GM12873 (cell line): Measurements from ENCODE around the gene SMARCE1.

Experiments used
- CTCF ChIP-seq: IDR thresholded peaks from 2 replicates; pipeline ENCODE4 v1.5.1; 2012; ENCODE audit warnings: low read depth, mild to moderate bottlenecking, moderate library complexity, low read length, control low read depth; ENCODE audit not compliant: insufficient read depth; ENCODE audit errors: missing control alignments

Gene SMARCE1

GRCh38 chr17:40608061-40608581 lies 39.5 kb downstream of the SMARCE1 start:
- no peak for TF ChIP-seq CTCF

GRCh38 chr17:40607641-40608040 lies 40.0 kb downstream of the SMARCE1 start:
- TF ChIP-seq CTCF = no peak

- no peak for TF ChIP-seq CTCF
Measured at GRCh38 chr17:40606548-40607353, 40.9 kb downstream of the SMARCE1 start.

- no peak for TF ChIP-seq CTCF
Measured at GRCh38 chr17:40605306-40605705, 42.3 kb downstream of the SMARCE1 start.

GRCh38 chr17:40604327-40605080 lies 43.1 kb downstream of the SMARCE1 start:
- no peak for TF ChIP-seq CTCF

- TF ChIP-seq CTCF = no peak
Measured at GRCh38 chr17:40602445-40603443, 44.9 kb downstream of the SMARCE1 start.
